ENCODE data around the gene DTD2.
"Not testable (repeated sequence)": the region's sequence is repeated elsewhere in the genome, so short reads cannot be mapped to it uniquely, and the experiment has no call there.

DTD2 gene

DNA sequence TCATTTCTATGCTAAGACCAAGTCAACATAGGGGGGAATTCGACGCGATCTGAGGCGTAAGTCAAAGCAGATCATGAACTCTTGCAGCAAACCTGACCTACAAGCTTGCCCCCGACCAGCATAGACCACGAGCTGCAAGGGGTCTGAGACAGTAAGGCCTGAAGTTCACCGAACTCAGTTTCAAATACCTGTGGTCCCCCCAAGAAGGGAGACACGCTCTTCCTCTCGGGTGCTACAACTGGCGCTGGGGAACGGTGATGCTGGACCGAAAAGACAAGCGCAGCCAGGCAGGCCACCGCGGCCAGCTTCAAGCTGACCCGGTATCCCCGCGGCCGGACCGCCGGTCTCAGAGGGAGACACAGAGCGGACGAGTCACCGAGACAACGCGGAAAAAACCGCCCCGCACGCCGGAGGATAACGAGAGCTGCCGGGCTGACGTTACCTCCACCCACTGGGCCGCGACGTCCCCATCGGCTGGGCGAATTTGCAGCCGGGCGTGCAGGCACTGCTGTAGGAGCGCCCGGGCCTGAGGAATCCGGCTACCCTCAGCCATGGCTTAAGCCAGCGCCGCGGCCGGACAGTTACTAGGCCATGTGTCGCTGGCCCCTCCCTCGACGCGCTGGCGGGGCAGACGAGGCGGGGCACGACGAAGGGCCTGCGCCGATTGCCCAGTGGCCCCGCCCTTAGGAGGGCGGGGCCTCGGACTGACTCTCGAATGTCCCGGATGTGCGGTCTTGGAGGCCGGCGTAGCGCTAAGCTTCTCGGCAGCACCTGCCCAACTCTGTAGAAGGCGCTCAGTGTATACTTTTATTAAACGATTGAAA, at the start of gene DTD2:
Gene DTD2 (minus strand): TSS at position 666 of the 824 bp plus-strand sequence. CDS start 113 bp downstream, at position 553.
- peak; percentile 83 to 85 for DNase-seq (ENCODE audit: low read depth in 2 of 2, low spot score in 1 of 2)

DNA sequence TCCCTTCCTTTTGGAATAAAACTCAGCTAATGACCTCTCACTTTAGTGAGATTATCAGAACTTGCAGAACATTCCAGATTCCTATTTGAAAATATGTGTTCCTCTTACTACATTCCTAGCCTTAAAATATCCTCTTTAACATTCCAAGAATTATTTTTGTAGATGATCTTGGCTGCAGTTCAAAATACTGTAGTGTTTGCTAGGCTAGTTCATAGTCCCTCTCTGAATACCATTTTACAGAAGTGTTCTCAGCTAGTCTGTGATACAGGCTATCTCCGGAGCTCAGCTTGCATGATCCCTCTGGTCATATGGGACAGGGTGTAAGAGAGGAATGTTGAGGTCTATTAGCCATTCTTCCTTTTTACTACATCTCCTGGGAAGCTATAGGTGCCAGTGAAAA, 48.1 kb upstream of the DTD2 start:
- no peak for DNase-seq (ENCODE audit: low read depth in 2 of 2, low spot score in 1 of 2)

DNA sequence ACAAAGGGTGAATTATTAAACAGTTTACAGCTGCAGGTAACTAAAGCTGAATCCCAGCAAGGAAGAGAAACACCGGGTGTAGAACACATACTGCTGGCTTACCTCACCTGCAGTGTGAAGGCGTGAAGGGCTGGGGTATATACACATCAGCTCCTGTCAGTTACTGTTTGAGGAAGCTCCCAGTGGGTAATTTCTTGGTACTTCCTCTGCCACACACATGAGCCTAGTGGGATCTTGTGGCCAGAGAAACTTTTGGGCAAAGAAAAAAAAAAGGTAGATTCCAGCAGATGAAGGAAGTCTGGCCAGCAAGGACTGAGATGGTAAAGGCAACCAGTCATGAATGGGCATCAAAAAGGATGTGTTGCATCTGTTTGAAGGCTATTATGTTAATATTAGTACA, 44.6 kb upstream of the DTD2 start:
- DNase-seq (ENCODE audit: low read depth in 2 of 2, low spot score in 1 of 2) = no peak

DNA sequence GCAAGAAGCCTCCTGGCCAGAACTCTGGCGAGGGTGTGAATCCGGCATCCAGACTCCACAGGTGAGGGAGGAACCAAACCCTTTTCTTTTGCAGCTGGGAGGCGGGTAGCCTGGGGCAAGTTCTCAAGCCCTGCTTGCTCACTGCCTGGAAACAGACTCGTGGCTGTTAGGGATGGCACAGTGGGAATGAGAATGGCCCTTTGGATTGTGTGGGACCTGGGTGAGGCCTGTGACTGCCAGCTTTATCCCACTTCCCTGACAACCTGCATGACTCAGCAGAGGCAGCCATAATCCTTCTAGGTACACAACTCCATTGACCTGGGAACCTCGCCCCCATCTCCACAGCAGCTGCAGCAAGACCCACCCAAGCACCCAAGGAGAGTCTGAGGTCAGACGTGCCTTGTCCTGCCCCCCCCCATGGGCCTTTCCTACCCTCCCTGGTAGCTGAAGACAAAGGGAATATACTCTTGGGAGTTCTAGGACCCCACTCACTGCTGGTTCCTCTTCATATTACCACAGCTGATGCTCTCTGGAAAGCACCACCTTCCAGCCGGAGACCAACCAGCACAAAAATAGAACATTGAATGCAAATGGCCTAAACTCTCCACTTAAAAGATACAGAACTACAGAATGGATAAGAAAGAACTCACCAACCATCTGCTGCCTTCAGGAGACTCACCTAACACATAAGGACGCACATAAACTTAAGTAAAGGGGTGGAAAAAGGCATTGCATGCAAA, 35.6 kb upstream of the DTD2 start:
- no peak for DNase-seq (ENCODE audit: low read depth in 2 of 2, low spot score in 1 of 2)

GRCh38 chr14:31489691-31490090, 32.4 kb upstream of the DTD2 start:
- no peak for DNase-seq (ENCODE audit: low read depth in 2 of 2, low spot score in 1 of 2)

- DNase-seq (ENCODE audit: low read depth in 2 of 2, low spot score in 1 of 2) = no peak
These were observed 30.6 kb upstream of the DTD2 start, which contains the start of gene GPR33 for GRCh38 chr14:31487886-31488285. Gene GPR33 (minus strand): TSS chr14:31488039. CDS start chr14:31483965, 4,074 bp downstream.

DNA sequence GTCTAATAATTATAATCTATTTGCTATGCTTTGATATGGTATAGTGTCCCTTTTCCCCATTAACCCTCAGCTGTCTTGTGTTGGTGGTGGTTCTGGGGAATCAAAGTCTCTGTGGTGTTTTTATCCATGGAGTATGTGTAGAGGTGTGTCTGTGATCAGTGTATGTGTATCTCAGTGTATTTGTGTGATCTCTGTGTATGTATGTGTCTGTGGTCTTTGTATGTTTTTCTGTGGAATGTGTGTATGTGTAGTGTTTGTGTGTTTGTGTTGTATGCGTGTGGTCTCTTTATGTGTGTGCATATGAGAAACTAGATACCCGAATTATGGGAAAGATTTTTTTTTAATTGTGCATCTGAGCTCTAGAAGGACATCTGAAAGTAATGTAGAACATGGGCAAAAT, 29.5 kb upstream of the DTD2 start:
- no peak for DNase-seq (ENCODE audit: low read depth in 2 of 2, low spot score in 1 of 2)

DNA sequence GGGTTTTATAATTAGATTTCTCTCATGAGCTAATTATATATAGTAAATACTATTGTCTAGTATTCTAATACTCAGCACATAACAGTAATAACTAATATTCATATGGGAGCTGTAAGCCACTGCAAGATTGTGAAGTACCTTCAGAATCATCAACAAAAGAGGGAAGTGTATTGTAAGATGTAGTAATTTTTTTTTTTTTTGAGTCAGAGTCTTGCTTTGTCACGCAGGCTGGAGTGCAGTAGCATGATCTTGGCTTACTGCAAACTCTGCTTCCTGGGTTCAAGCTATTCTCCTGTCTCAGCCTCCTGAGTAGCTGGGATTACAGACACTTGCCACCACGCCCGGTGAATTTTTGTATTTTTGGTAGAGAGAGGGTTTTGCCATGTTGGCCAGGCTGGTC, 27.4 kb upstream of the DTD2 start:
- no peak for DNase-seq (ENCODE audit: low read depth in 2 of 2, low spot score in 1 of 2)

DNA sequence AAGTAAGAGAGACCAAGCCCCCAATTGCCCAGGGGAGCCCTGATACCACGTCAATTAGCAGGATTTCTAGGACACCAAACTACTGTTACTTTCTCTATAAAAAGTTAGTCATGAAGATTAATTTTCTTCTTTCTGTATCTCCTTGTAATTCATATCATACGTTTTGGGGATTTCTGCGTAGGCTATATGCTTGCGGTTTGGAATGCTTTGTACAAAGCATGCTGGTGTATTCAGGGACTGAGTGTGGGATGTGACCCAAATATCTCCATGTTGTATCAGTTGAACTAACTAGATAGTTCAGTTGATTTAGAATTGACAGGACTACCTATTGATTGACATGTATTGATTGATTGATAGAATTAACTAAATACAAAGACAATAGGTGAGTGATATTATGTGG, 22.9 kb upstream of the DTD2 start:
- no peak for DNase-seq (ENCODE audit: low read depth in 2 of 2, low spot score in 1 of 2)

DNA sequence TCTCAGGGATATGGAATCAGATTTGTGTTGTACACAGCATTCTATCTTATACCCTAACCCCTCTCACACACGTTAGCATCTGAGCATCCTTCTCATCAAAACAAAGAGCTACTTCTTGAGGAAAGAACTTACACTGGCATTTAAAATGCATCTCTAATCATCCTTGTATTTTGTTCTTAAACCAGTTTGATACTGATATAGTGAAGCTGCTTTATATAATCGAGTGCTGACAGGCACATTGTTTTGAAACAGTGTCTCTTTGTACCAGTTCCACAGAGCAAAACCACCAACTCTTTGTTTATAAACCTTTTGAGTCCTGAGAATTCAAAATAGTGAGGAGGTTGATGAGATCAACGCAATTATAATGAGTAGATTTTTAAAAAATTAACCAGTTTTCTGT, 21.7 kb upstream of the DTD2 start:
- no peak for DNase-seq (ENCODE audit: low read depth in 2 of 2, low spot score in 1 of 2)

DNA sequence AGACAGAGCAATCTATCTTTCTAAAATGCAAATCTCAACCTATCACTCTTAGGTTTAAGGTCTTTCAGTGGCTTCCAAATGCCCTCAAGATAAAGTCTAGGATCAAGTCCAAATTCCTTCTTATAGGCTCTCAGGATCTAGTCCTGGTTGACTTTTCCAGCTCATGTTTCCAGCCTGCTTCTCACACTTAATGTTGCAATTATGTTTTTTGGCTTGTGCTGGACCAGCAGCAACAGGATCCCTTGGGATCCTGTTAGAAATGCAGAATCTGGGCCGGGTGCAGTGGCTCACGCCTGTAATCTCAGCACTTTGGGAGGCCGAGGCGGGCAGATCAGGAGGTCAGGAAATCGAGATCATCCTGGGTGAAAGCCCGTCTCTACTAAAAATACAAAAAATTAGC, 19.9 kb upstream of the DTD2 start:
- no peak for DNase-seq (ENCODE audit: low read depth in 2 of 2, low spot score in 1 of 2)

DNA sequence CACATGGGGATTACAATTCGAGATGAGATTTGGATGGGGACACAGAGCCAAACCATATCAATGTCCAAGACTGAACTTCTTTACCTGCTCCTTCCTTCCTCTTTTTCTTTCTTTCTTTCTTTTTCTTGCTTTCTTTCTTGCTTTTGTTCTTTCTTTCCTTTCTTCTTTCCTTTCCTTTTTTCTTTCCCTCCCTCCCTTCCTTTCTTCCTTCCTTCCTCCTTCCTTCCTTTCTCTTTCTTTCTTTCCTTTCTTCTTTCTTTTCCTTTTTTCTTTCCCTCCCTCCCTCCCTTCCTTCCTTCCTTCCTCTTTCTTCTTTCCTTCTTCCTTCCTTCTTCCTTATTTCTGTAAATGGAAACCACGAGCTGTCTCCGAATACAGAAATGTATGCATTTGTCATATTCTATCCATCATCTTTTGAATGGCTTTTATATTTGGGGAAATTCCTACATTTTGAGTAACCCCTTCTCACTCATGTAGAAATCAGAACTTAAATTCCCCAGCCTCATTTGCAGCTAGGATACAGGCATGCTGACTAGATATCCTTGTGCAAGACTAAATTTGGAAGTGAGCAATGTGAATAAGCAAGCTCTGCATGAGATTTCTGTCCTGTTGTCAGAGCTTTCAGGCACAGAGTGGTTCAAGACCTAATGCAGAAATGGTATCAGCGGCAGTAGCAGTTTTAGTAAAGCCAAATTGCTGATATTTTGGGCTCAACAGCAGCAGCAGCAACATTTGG, 19.0 kb upstream of the DTD2 start:
- DNase-seq (ENCODE audit: low read depth in 2 of 2, low spot score in 1 of 2) = no peak

- no peak for DNase-seq (ENCODE audit: low read depth in 2 of 2, low spot score in 1 of 2)
These were observed 9.2 kb upstream of the DTD2 start for GRCh38 chr14:31466554-31466953.

- DNase-seq (ENCODE audit: low read depth in 2 of 2, low spot score in 1 of 2) = no peak
These were observed 7.8 kb upstream of the DTD2 start for GRCh38 chr14:31465111-31465510.

- not testable (repeated sequence) for DNase-seq (ENCODE audit: low read depth in 2 of 2, low spot score in 1 of 2)
These were observed 5.1 kb upstream of the DTD2 start for GRCh38 chr14:31462450-31462849.

DNA sequence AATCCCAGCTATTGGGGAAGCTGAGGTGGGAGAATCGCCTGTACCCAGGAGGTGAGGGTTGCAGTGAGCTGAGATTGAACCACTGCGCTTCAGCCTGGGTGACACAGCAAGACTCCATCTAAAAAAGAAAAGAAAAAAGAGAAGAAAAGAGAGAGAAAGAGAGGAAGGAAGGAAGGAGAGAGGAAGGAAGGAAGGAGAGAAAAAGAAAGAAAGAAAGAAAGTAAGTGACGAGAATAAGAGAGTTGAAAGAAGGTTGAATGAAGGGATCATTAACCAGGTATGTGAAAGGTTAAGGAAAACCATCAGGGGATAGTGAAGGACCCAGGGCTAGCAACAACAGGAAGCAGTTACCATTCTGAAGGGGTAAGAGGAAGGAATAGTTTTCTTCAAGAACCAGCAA, 4.2 kb upstream of the DTD2 start:
- DNase-seq (ENCODE audit: low read depth in 2 of 2, low spot score in 1 of 2) = no peak

- no peak for DNase-seq (ENCODE audit: low read depth in 2 of 2, low spot score in 1 of 2)
These were observed 656 bp upstream of the DTD2 start for GRCh38 chr14:31457665-31458659.

GRCh38 chr14:31449971-31450610, 7.2 kb downstream of the DTD2 start:
- DNase-seq (ENCODE audit: low read depth in 2 of 2, low spot score in 1 of 2) = no peak

DNA sequence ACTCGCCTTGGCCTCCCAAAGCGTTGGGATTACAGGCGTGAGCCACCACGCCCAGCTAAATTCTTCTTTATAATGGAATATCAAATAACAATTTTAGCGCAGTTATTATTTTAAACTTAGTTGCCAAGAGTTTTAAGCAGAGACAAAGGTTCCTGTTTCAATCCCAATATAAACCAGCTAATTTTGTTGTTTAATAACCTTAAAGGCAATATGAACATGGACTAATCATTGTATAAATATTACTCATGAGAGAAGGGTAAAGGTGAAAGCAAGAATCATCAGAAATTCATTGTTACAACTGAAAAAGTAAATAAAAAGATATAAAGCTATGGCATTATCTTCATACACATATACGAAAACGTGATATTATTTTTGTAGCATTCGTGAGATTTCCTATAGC, 8.2 kb downstream of the DTD2 start:
- DNase-seq (ENCODE audit: low read depth in 2 of 2, low spot score in 1 of 2) = no peak

DNA sequence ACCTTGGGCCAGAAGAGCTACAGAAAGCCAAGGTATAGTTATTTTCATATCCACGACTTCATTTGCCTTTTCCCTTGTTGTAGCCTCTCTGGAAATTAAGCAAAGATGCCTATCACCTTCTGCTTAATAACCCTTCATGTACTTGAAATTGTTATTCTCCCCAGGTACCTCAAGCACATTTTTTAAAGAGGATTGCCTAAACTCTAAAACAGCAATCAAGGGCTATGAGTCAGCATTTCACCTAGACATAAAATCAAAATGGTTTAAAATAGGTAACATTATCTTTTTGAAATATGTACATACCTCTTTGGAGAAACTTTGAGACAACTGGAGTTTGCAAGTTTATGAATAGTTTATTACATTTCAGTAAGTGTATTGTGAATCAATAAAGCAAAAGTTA, 11.6 kb downstream of the DTD2 start:
- DNase-seq (ENCODE audit: low read depth in 2 of 2, low spot score in 1 of 2) = no peak

Data from stimulated activated CD8-positive, alpha-beta memory T cell treated with anti-CD3 and anti-CD28 coated beads, Interleukin-4, amount 100 ng/mL, for 4 hours (primary cell).